PC-3 (cell line): ENCODE results near the gene RASSF4.

Source experiments
- EZH2 ChIP-seq: fragments of 300-600 bp; sonication (generic); IDR thresholded peaks from one replicate; pipeline ENCODE4 v1.6.1; 2017; ENCODE audit warnings: antibody characterized with exemption, mild to moderate bottlenecking, low read length; ENCODE audit not compliant: unreplicated experiment
- EZH2phosphoT487 ChIP-seq: fragments of 300-600 bp; sonication (generic); IDR thresholded peaks from 2 replicates; pipeline ENCODE4 v1.6.1; 2018; ENCODE audit warnings: mild to moderate bottlenecking, antibody characterized with exemption, low read length, borderline replicate concordance
- TF ChIP-seq, protein P1 (sequence below): fragments of 300-600 bp; sonication (generic); conservative IDR thresholded peaks from 2 replicates; pipeline ENCODE4 v1.5.1; 2017; ENCODE audit warnings: antibody characterized with exemption, low read depth, mild to moderate bottlenecking, low read length

DNA sequence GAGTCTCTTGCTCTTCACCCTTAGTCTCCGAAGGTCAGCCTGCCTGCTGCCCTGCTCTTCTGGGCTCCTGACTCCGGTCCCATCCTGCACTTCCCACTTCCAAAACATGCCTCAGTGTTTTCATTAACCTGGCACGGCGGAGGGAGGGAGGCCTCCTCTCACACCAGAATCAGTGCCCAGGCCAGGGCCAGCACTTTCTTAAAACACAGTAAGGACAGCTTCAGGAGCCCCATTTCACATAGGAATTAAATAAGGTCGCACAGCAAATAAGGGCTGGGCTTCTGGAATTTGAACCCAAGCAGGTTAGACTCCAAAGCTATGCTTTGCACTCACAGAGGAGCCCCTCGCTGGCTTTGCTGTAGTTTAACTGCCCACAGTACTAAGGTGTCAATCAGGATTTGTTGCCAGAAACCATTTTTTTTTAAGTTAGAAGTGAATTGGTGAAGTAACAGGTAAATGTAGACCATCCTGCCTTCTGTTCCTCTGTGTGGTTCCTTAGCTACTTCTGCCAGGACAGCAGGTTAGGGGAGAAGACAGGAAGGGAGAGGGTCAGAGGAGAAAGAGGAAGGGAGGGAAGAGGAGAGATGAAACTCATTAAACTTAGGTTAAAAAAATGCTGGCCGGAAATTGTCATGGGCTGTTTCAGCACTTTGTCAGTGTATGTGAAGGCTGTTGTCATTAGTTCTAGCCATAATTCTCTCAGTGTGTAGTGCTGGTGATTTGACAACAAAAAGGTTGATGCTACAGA is 1.1 kb downstream of the RASSF4 start:
- TF ChIP-seq EZH2 (no peak), EZH2phosphoT487 (no peak)
- TF ChIP-seq, protein P1, sequence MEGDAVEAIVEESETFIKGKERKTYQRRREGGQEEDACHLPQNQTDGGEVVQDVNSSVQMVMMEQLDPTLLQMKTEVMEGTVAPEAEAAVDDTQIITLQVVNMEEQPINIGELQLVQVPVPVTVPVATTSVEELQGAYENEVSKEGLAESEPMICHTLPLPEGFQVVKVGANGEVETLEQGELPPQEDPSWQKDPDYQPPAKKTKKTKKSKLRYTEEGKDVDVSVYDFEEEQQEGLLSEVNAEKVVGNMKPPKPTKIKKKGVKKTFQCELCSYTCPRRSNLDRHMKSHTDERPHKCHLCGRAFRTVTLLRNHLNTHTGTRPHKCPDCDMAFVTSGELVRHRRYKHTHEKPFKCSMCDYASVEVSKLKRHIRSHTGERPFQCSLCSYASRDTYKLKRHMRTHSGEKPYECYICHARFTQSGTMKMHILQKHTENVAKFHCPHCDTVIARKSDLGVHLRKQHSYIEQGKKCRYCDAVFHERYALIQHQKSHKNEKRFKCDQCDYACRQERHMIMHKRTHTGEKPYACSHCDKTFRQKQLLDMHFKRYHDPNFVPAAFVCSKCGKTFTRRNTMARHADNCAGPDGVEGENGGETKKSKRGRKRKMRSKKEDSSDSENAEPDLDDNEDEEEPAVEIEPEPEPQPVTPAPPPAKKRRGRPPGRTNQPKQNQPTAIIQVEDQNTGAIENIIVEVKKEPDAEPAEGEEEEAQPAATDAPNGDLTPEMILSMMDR, result no peak
